Esophagus squamous epithelium (tissue), 5 donors: ENCODE measurements around the gene SPACA9. TPM values are rescaled to one million over a fixed set of nuclear protein-coding genes. Genes with fewer than 3 reads are reported as not detected.

ENCODE experiments used
- DNase-seq: peaks from one replicate; lab custom pipeline; 2025; lab: John Stamatoyannopoulos, UW
- H3K27ac ChIP-seq, 4 donors: fragments of 200-600 bp; sonication (generic); one replicate each; pipeline ENCODE4 v1.5.1; 2016 to 2019; ENCODE audit warnings: mild to moderate bottlenecking in 1 of 4
- H3K27me3 ChIP-seq, 4 donors: fragments of 200-600 bp; sonication (generic); 1 replicate in 3 of 4; 2 replicates in 1 of 4; pipeline versions ENCODE4 v1.5.1 to v1.6.0; 2017 to 2021; ENCODE audit warnings: antibody characterized with exemption in 1 of 4
- H3K36me3 ChIP-seq, 3 donors: fragments of 200-600 bp; sonication (generic); one replicate each; pipeline ENCODE4 v1.5.1; 2016 to 2019
- H3K4me1 ChIP-seq, 3 donors: fragments of 200-600 bp; sonication (generic); one replicate each; pipeline ENCODE4 v1.5.1; 2017 to 2019
- H3K4me3 ChIP-seq, 4 donors: fragments of 200-600 bp; sonication (generic); 1 replicate in 3 of 4; 2 replicates in 1 of 4; pipeline ENCODE4 v1.5.1; 2016 to 2019; ENCODE audit warnings: mild to moderate bottlenecking in 2 of 4, moderate library complexity in 1 of 4
- H3K9me3 ChIP-seq, 3 donors: fragments of 200-600 bp; sonication (generic); one replicate each; pipeline ENCODE4 v1.5.1; 2016 to 2019
- POLR2A ChIP-seq, 4 donors: fragments of 450-650 bp; IDR thresholded peaks; one replicate each; pipeline ENCODE4 v1.6.1; 2017; ENCODE audit warnings: antibody characterized with exemption in 4 of 4, mild to moderate bottlenecking in 4 of 4, moderate library complexity in 3 of 4
- WGBS, 2 donors: methylation state at CpG; one replicate each; pipeline ENCODE4 v1.1.5; 2018; 5-methylcytosine and 5-hydroxymethylcytosine counted together
- intact Hi-C: fragments of 100-400 bp; cut with DNase I; formaldehyde crosslinking; loops from one replicate; pipeline ENCODE4 v1.15.0; 2022
- total RNA-seq, 4 donors: library from RNA; depleted of rRNA; stranded (reverse); fragments of >200 nt; gene quantifications; one replicate each; pipeline ENCODE4 v1.1.0, GENCODE V29; 2016
- TF ChIP-seq, protein P1 (sequence below), 6 experiments: fragments of 450-650 bp in 4 of 6; fragments of 200-600 bp in 2 of 6; sonication (generic) in 2 of 6; IDR thresholded peaks; one replicate each; pipeline ENCODE4 v1.5.1; 2016 to 2019; ENCODE audit warnings: antibody characterized with exemption in 6 of 6, mild to moderate bottlenecking in 4 of 6, moderate library complexity in 4 of 6
- donor health status: DM: yes; HTN: yes; CAD: no.

SPACA9 gene
- total RNA-seq, 4 donors from 2014 or later, result 2.0 to 6.2 (median 3.9) TPM

GRCh38 chr9:132923346-132923902 is 44.7 kb downstream of the SPACA9 start:
- DNase-seq, result no peak
- WGBS, 2 donors, result 58 to 65% methylated on average over 9 of the region's 9 CpGs
- no peaks in the 10 kb centered on the region for H3K9me3 ChIP-seq
- peaks cover 0 to 11% (median 0%) of the 10 kb centered on the region in 3 donors for H3K4me1 ChIP-seq
- peak overlapping the region in 1 of 4 donors; percentile 49 for H3K27ac ChIP-seq
- peaks cover 18 to 100% (median 30%) of the 10 kb centered on the region in 3 donors for H3K36me3 ChIP-seq
- no peak for TF ChIP-seq POLR2A (IDR thresholded peaks at IDR 0.05)
- TF ChIP-seq, protein P1, sequence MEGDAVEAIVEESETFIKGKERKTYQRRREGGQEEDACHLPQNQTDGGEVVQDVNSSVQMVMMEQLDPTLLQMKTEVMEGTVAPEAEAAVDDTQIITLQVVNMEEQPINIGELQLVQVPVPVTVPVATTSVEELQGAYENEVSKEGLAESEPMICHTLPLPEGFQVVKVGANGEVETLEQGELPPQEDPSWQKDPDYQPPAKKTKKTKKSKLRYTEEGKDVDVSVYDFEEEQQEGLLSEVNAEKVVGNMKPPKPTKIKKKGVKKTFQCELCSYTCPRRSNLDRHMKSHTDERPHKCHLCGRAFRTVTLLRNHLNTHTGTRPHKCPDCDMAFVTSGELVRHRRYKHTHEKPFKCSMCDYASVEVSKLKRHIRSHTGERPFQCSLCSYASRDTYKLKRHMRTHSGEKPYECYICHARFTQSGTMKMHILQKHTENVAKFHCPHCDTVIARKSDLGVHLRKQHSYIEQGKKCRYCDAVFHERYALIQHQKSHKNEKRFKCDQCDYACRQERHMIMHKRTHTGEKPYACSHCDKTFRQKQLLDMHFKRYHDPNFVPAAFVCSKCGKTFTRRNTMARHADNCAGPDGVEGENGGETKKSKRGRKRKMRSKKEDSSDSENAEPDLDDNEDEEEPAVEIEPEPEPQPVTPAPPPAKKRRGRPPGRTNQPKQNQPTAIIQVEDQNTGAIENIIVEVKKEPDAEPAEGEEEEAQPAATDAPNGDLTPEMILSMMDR (IDR thresholded peaks at IDR 0.05), result no peak
- intact Hi-C loops, result no loop called here
- no peak overlapping the region for H3K4me3 ChIP-seq
- no peaks in the 10 kb centered on the region for H3K27me3 ChIP-seq

GRCh38 chr9:132927704-132928103 is 49.0 kb downstream of the SPACA9 start:
- Histone ChIP-seq H3K9me3 (no peaks in the 10 kb centered on the region), H3K27me3 (no peaks in the 10 kb centered on the region), H3K27ac (no peak overlapping the region), H3K4me1 (peaks cover 0 to 11% (median 0%) of the 10 kb centered on the region in 3 donors), H3K4me3 (no peak overlapping the region), H3K36me3 (peaks cover 0 to 93% (median 11%) of the 10 kb centered on the region in 3 donors)
- DNase-seq, result no peak
- WGBS, 2 donors, result 87 to 93% methylated on average over 6 to 7 of the region's 7 CpGs
- TF ChIP-seq POLR2A (IDR thresholded peaks at IDR 0.05), result no peak
- TF ChIP-seq, protein P1 (IDR thresholded peaks at IDR 0.05), result no peak
- intact Hi-C loops, result no loop called here

- peaks cover 0 to 82% (median under 1%) of the 10 kb centered on the region in 3 donors for H3K36me3 ChIP-seq
- H3K4me3 ChIP-seq, result no peak overlapping the region
- DNase-seq, result no peak
- no peak for TF ChIP-seq POLR2A (IDR thresholded peaks at IDR 0.05)
- TF ChIP-seq, protein P1 (IDR thresholded peaks at IDR 0.05), result no peak
- WGBS, 2 donors, result 90% methylated on average over 9 of the region's 9 CpGs
- no peaks in the 10 kb centered on the region for H3K4me1 ChIP-seq
- H3K9me3 ChIP-seq, result no peaks in the 10 kb centered on the region
- H3K27ac ChIP-seq, result no peak overlapping the region
- no peaks in the 10 kb centered on the region for H3K27me3 ChIP-seq
- intact Hi-C loops, result no loop called here
Observed at GRCh38 chr9:132931178-132931735, 52.6 kb downstream of the SPACA9 start.

DNA sequence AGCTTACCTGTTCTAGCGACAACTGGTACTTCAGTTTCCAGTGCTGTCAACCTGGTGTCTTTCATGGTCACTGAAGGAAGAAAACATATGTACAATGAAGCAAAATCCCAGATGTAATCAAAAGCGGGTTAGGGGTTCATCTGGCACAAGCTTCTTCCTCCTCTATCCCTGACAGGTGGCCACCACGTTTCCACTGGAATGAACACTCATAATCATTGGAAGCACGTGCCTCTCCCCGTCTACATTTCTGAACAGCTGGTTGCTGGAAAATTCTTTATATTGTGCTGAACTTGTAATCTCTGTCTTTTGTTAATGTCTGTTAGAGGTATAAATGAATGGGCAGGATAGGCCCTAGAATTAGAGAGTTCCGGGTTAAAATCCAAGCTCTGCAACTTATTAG is 56.3 kb downstream of the SPACA9 start:
- no peak for TF ChIP-seq POLR2A (IDR thresholded peaks at IDR 0.05)
- TF ChIP-seq, protein P1 (IDR thresholded peaks at IDR 0.05), result no peak
- Histone ChIP-seq H3K9me3 (no peaks in the 10 kb centered on the region), H3K36me3 (peaks cover 0 to 46% (median 0%) of the 10 kb centered on the region in 3 donors), H3K27me3 (no peaks in the 10 kb centered on the region), H3K27ac (no peak overlapping the region), H3K4me3 (no peak overlapping the region), H3K4me1 (peaks cover 0 to 7% (median 0%) of the 10 kb centered on the region in 3 donors)
- intact Hi-C loops, result no loop called here
- no peak for DNase-seq
- WGBS, 2 donors, result 83 to 89% methylated on average over 6 of the region's 6 CpGs

DNA sequence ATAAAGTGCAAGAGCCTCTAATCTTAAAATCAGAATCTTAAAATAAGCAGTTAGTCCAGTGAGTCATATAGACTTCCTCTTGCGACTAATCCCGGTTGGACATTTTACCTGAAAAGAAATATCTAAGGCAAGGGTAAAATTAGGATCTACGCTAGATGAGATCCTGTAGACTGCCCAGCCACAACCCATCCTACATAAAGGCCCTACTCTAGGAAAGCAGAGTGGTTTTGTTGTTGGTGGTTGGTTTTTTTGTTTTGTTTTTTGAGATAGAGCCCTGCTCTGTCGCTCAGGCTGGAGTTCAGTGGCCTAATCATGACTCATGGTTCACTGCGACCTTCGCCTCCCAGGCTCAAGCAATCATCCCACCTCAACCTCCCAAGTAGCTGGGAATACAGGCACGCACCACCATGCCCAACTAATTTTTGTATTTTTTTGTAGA is 58.8 kb downstream of the SPACA9 start:
- WGBS, 2 donors, result 85 to 87% methylated on average over 7 of the region's 7 CpGs
- H3K9me3 ChIP-seq, result no peaks in the 10 kb centered on the region

More for the DNA sequence above, 58.8 kb downstream of the SPACA9 start:
- DNase-seq, result no peak
- H3K36me3 ChIP-seq, result peaks cover 0 to 26% (median 0%) of the 10 kb centered on the region in 3 donors
- H3K27ac ChIP-seq, result no peak overlapping the region
- intact Hi-C loops, result no loop called here
- TF ChIP-seq, protein P1 (IDR thresholded peaks at IDR 0.05), result no peak
- TF ChIP-seq POLR2A (IDR thresholded peaks at IDR 0.05), result no peak
- no peaks in the 10 kb centered on the region for H3K27me3 ChIP-seq
- peaks cover 0 to 17% (median 2%) of the 10 kb centered on the region in 3 donors for H3K4me1 ChIP-seq
- no peak overlapping the region for H3K4me3 ChIP-seq
